ENCODE results near the gene RAP2C. TPM values are rescaled to one million over a fixed set of nuclear protein-coding genes. Genes with fewer than 3 reads are reported as not detected.

The RAP2C gene
- total and polyA plus RNA-seq, 2 experiments from 2014 or later, result 14.5 to 25.0 TPM

DNA sequence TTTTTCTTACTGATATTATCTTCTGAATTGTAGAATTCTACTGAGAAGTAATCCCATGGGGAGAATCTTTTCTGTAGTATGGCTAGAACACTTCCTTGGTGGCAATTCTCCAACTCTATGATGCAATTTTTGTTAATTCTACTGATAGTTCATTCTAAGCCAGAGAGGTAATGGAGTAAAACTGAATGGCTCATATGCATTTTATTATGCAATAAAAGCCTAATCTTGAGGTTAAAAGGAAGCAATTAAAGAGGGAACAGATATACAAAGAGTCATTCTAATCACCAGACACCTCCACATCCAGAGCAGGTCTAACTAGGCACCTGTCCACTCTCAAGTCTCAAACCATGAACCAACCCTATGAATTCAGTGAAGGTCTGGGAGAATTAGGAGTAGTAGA lies 9.7 kb downstream of the RAP2C start (continued):
- TF ChIP-seq, protein P1, sequence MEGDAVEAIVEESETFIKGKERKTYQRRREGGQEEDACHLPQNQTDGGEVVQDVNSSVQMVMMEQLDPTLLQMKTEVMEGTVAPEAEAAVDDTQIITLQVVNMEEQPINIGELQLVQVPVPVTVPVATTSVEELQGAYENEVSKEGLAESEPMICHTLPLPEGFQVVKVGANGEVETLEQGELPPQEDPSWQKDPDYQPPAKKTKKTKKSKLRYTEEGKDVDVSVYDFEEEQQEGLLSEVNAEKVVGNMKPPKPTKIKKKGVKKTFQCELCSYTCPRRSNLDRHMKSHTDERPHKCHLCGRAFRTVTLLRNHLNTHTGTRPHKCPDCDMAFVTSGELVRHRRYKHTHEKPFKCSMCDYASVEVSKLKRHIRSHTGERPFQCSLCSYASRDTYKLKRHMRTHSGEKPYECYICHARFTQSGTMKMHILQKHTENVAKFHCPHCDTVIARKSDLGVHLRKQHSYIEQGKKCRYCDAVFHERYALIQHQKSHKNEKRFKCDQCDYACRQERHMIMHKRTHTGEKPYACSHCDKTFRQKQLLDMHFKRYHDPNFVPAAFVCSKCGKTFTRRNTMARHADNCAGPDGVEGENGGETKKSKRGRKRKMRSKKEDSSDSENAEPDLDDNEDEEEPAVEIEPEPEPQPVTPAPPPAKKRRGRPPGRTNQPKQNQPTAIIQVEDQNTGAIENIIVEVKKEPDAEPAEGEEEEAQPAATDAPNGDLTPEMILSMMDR (conservative IDR thresholded peaks at IDR 0.05; ENCODE audit: low read depth in 2 of 2), result no peak
- no peak for TF ChIP-seq EZH2 (IDR thresholded peaks at IDR 0.05; ENCODE audit: low read depth, unreplicated experiment)
- TF ChIP-seq JUNB (IDR thresholded peaks at IDR 0.05; ENCODE audit: unreplicated experiment), result no peak
- no peak for TF ChIP-seq NANOG (IDR thresholded peaks at IDR 0.05; ENCODE audit: borderline replicate concordance)

DNA sequence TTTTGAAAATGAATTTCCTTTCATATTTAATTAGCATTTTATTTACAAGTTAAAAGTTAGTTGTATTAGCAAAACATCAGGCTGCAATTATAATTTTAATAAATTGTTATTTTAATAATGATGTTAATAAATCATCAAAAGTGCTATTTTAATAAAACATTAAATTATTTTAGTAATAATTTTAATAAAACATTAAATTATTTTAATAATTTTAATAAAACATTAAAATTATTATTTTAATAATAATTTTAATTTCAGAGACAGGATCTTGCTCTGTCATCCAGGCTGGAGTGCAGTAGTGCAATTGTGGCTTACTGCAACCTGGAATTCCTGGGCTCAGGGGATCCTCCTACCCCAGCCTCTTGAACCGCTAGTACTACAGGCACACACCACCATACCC lies 10.8 kb downstream of the RAP2C start:
- H3K9me3 Mint-ChIP-seq, result no peaks in the 10 kb centered on the region

DNA sequence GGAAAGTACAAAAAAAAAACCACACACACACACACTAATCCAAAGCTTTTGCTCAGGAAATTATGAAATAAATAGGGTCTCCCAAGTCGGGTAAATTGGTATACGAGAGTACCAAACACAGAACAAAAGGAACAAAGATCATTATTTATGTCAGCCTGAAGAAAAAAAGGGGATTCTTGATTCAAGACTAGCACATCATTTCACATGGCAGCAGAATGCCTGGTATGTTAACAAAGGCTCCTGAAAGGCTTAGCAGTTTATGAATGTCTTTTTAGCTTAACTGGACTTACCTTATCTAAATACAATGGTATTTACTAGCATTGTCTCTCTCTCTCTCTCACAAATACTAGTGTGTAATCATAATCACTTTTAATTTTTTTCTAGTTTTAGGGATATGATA lies 11.3 kb downstream of the RAP2C start:
- Histone ChIP-seq H3K4me2 (no peak overlapping the region), H3K4me1 (ENCODE audit: insufficient read depth) (no peaks in the 10 kb centered on the region), H3K79me2 (replicated peaks; ENCODE audit: insufficient read depth) (0 out of 2 replicates have a peak, but pooled peaks cover 3% of the 10 kb centered on the region), H3K27me3 (ENCODE audit: insufficient read depth) (no peaks in the 10 kb centered on the region), H2AFZ (no peak overlapping the region), H3K4me3 (no peak overlapping the region), H3K36me3 (ENCODE audit: insufficient read depth) (no peaks in the 10 kb centered on the region), H4K20me1 (replicated peaks; ENCODE audit: insufficient read depth) (0 out of 2 replicates have a peak, but pooled peaks cover 2% of the 10 kb centered on the region), H3K9me2 (ENCODE audit: insufficient read depth) (no peaks in the 10 kb centered on the region), H3F3A (replicated peaks; ENCODE audit: low read depth) (no peaks in the 10 kb centered on the region), H3K27ac (ENCODE audit: low read depth) (no peak overlapping the region)
- no peak for DNase-seq (ENCODE audit: low spot score)
- Mint-ChIP-seq H3K27ac (no peak overlapping the region), H3K9me3 (no peaks in the 10 kb centered on the region), H3K4me3 (no peak overlapping the region), H3K27me3 (ENCODE audit: insufficient read depth, low read depth, poor library complexity) (no peaks in the 10 kb centered on the region), H3K36me3 (ENCODE audit: low read depth) (peaks cover 19% of the 10 kb centered on the region; the same call in 2 of the 3 replicates), H3K4me1 (no peaks in the 10 kb centered on the region)
- no peak for ATAC-seq
- TF ChIP-seq NANOG (IDR thresholded peaks at IDR 0.05; ENCODE audit: borderline replicate concordance) (no peak), EZH2phosphoT487 (IDR thresholded peaks at IDR 0.05; ENCODE audit: unreplicated experiment) (no peak), ZNF331 (CRISPR knock-in tag; IDR thresholded peaks at IDR 0.05; ENCODE audit: low read depth) (no peak), ZNF114 (CRISPR knock-in tag; IDR thresholded peaks at IDR 0.05) (no peak), POLR2AphosphoS5 (IDR thresholded peaks at IDR 0.05; ENCODE audit: low read depth) (no peak)
- TF ChIP-seq, protein P2, sequence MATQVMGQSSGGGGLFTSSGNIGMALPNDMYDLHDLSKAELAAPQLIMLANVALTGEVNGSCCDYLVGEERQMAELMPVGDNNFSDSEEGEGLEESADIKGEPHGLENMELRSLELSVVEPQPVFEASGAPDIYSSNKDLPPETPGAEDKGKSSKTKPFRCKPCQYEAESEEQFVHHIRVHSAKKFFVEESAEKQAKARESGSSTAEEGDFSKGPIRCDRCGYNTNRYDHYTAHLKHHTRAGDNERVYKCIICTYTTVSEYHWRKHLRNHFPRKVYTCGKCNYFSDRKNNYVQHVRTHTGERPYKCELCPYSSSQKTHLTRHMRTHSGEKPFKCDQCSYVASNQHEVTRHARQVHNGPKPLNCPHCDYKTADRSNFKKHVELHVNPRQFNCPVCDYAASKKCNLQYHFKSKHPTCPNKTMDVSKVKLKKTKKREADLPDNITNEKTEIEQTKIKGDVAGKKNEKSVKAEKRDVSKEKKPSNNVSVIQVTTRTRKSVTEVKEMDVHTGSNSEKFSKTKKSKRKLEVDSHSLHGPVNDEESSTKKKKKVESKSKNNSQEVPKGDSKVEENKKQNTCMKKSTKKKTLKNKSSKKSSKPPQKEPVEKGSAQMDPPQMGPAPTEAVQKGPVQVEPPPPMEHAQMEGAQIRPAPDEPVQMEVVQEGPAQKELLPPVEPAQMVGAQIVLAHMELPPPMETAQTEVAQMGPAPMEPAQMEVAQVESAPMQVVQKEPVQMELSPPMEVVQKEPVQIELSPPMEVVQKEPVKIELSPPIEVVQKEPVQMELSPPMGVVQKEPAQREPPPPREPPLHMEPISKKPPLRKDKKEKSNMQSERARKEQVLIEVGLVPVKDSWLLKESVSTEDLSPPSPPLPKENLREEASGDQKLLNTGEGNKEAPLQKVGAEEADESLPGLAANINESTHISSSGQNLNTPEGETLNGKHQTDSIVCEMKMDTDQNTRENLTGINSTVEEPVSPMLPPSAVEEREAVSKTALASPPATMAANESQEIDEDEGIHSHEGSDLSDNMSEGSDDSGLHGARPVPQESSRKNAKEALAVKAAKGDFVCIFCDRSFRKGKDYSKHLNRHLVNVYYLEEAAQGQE (IDR thresholded peaks at IDR 0.05; ENCODE audit: unreplicated experiment), result no peak

More for the DNA sequence above, 10.8 kb downstream of the RAP2C start:
- no peaks in the 10 kb centered on the region for H3K9me2 ChIP-seq (ENCODE audit: insufficient read depth)
- no peak overlapping the region for H3K4me3 Mint-ChIP-seq
- H3K27ac ChIP-seq (ENCODE audit: low read depth), result no peak overlapping the region
- H3F3A ChIP-seq (replicated peaks; ENCODE audit: low read depth), result no peaks in the 10 kb centered on the region
- H2AFZ ChIP-seq, result no peak overlapping the region
- H3K36me3 ChIP-seq (ENCODE audit: insufficient read depth), result peaks cover under 1% of the 10 kb centered on the region; the same call in 1 of the 2 replicates
- 0 out of 2 replicates have a peak, but pooled peaks cover 2% of the 10 kb centered on the region for H4K20me1 ChIP-seq (replicated peaks; ENCODE audit: insufficient read depth)
- no peaks in the 10 kb centered on the region for H3K4me1 Mint-ChIP-seq
- 0 out of 2 replicates have a peak, but pooled peaks cover 3% of the 10 kb centered on the region for H3K79me2 ChIP-seq (replicated peaks; ENCODE audit: insufficient read depth)
- ATAC-seq (no peak), DNase-seq (ENCODE audit: low spot score) (no peak)
- H3K27ac Mint-ChIP-seq, result no peak overlapping the region
- no peak for TF ChIP-seq POLR2AphosphoS5 (IDR thresholded peaks at IDR 0.05; ENCODE audit: low read depth)
- TF ChIP-seq JUNB (IDR thresholded peaks at IDR 0.05; ENCODE audit: unreplicated experiment), result no peak
- no peak for TF ChIP-seq ZNF114 (CRISPR knock-in tag; IDR thresholded peaks at IDR 0.05)
- H3K4me3 ChIP-seq, result no peak overlapping the region
- no peaks in the 10 kb centered on the region for H3K27me3 Mint-ChIP-seq (ENCODE audit: insufficient read depth, low read depth, poor library complexity)
- H3K4me2 ChIP-seq, result no peak overlapping the region
- no peaks in the 10 kb centered on the region for H3K27me3 ChIP-seq (ENCODE audit: insufficient read depth)
- H3K36me3 Mint-ChIP-seq (ENCODE audit: low read depth), result peaks cover 20% of the 10 kb centered on the region; the same call in 2 of the 3 replicates
- H3K4me1 ChIP-seq (ENCODE audit: insufficient read depth), result no peaks in the 10 kb centered on the region

Measured in GM23338 (cell line).